ENCODE data around the gene AIF1.

DNA sequence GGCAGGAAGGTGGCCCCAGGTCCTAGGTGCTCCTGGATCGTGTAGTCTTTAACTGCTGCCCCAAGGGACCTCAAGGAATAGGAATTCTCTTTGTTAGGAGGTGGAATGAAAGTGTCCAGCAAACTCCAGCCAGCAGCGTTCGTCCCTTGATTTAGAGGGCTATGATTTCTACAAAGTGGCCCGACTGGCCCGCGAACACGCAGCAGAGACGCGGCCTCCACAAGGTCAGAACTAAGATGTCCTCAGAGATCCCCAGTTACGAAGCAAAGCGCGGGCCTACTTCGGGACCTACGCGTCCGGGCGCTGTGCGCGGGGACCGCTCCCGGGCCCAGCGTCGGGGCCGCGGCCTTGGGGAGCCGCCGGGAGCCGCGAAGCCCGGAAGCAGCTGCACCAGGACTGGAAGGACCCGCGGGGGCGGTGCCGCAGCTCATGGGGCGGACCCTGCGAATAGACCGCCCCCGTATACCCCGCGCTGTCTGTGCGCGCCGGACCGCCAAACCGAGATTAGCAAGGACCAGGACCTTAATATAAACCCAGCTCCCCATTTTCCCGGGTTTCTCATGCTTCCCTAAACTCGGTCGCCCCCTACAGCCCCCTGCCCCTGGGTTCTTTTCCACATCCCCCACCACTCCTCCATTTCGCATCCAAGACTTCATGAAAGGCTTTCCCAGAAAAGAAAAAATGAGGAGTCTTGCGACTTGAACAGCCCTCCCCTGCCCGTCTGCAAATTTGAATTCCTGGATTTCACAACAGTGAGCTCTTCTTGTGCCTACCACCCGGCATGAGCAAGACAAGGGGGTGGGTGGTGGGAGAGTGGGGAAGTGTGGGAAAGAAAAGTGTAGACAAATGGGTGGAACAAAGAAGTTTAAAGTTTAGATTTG, 45.6 kb downstream of the AIF1 start, which contains the start of gene C6orf47:
- no peak for TF ChIP-seq EZH2phosphoT487 (IDR thresholded peaks at IDR 0.05; ENCODE audit: borderline replicate concordance, low read depth, low read length)
- TF ChIP-seq, protein P1, sequence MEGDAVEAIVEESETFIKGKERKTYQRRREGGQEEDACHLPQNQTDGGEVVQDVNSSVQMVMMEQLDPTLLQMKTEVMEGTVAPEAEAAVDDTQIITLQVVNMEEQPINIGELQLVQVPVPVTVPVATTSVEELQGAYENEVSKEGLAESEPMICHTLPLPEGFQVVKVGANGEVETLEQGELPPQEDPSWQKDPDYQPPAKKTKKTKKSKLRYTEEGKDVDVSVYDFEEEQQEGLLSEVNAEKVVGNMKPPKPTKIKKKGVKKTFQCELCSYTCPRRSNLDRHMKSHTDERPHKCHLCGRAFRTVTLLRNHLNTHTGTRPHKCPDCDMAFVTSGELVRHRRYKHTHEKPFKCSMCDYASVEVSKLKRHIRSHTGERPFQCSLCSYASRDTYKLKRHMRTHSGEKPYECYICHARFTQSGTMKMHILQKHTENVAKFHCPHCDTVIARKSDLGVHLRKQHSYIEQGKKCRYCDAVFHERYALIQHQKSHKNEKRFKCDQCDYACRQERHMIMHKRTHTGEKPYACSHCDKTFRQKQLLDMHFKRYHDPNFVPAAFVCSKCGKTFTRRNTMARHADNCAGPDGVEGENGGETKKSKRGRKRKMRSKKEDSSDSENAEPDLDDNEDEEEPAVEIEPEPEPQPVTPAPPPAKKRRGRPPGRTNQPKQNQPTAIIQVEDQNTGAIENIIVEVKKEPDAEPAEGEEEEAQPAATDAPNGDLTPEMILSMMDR (conservative IDR thresholded peaks at IDR 0.05; ENCODE audit: low read length): no peak

All from OCI-LY7 (cell line).